Progenitor cell of endocrine pancreas (in vitro differentiated cells): ENCODE data around the gene TIGD4. TPM values are rescaled to one million over a fixed set of nuclear protein-coding genes. Genes with fewer than 3 reads are reported as not detected.
"Not testable (repeated sequence)": the region's sequence is repeated elsewhere in the genome, so short reads cannot be mapped to it uniquely, and the experiment has no call there.

Experiments
- DNase-seq: peaks from one replicate; pipeline ENCODE4 v3.0.0; 2021; ENCODE audit warnings: low spot score; ENCODE audit not compliant: unreplicated experiment
- H3K27ac Mint-ChIP-seq: 2 replicates; pipeline ENCODE4 v1.8.0; 2021; ENCODE audit warnings: mild to moderate bottlenecking, moderate library complexity, mixed read lengths
- H3K27me3 Mint-ChIP-seq: 2 replicates; pipeline ENCODE4 v1.8.0; 2021; ENCODE audit warnings: mixed read lengths
- H3K36me3 Mint-ChIP-seq: 2 replicates; pipeline ENCODE4 v1.8.0; 2022; ENCODE audit warnings: mixed read lengths; ENCODE audit not compliant: insufficient read depth
- H3K4me1 Mint-ChIP-seq: 2 replicates; pipeline ENCODE4 v1.8.0; 2021; ENCODE audit warnings: low read depth, mixed read lengths
- H3K4me3 Mint-ChIP-seq: 2 replicates; pipeline ENCODE4 v1.8.0; 2021; ENCODE audit warnings: low read depth, mild to moderate bottlenecking, moderate library complexity, mixed read lengths
- H3K9me3 Mint-ChIP-seq: 2 replicates; pipeline ENCODE4 v1.8.0; 2021; ENCODE audit warnings: low read depth, mixed read lengths
- total RNA-seq: library from RNA; stranded (reverse); gene quantifications from 2 replicates; pipeline ENCODE4 v1.2.1, GENCODE V29; 2021
- TF ChIP-seq, protein P1 (sequence below): fragments of 200-600 bp; sonication (generic); IDR thresholded peaks from one replicate; pipeline ENCODE4 v1.5.0; 2021; ENCODE audit warnings: antibody characterized with exemption, mild to moderate bottlenecking; ENCODE audit not compliant: unreplicated experiment

Gene TIGD4
- total RNA-seq, 1 donor from 2014 or later = 2.5 TPM

DNA sequence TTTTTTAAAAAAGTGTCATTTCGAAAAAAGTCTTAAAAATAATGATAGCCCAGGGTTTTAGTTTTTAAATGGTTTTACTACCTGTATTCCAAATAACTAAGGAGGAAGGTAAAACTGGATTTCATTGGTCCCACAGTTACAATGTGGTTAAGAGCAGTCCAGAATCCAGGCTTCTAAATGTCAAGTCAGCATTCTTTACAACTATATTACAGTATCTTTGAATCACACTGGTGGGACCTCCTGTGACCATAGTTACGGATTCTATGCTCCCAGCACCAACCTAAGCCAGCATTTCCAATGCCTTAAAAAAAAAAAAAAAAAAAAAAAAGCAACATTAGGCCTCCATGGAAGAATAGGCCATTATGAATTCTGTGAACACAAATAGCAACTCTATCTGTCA, 6.2 kb downstream of the TIGD4 start:
- Mint-ChIP-seq H3K36me3 (no peaks in the 10 kb centered on the region), H3K9me3 (no peaks in the 10 kb centered on the region), H3K27ac (no peak overlapping the region), H3K4me1 (peaks cover 7% of the 10 kb centered on the region), H3K27me3 (no peaks in the 10 kb centered on the region), H3K4me3 (no peak overlapping the region)
- TF ChIP-seq, protein P1, sequence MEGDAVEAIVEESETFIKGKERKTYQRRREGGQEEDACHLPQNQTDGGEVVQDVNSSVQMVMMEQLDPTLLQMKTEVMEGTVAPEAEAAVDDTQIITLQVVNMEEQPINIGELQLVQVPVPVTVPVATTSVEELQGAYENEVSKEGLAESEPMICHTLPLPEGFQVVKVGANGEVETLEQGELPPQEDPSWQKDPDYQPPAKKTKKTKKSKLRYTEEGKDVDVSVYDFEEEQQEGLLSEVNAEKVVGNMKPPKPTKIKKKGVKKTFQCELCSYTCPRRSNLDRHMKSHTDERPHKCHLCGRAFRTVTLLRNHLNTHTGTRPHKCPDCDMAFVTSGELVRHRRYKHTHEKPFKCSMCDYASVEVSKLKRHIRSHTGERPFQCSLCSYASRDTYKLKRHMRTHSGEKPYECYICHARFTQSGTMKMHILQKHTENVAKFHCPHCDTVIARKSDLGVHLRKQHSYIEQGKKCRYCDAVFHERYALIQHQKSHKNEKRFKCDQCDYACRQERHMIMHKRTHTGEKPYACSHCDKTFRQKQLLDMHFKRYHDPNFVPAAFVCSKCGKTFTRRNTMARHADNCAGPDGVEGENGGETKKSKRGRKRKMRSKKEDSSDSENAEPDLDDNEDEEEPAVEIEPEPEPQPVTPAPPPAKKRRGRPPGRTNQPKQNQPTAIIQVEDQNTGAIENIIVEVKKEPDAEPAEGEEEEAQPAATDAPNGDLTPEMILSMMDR = no peak
- no peak for DNase-seq

- no peaks in the 10 kb centered on the region for H3K36me3 Mint-ChIP-seq
- H3K4me3 Mint-ChIP-seq = no peak overlapping the region
- no peak overlapping the region for H3K27ac Mint-ChIP-seq
- DNase-seq = no peak
- no peaks in the 10 kb centered on the region for H3K9me3 Mint-ChIP-seq
- TF ChIP-seq, protein P1 = no peak
- H3K27me3 Mint-ChIP-seq = no peaks in the 10 kb centered on the region
- peaks cover 1% of the 10 kb centered on the region for H3K4me1 Mint-ChIP-seq
These were observed 7.6 kb downstream of the TIGD4 start for GRCh38 chr4:152771741-152772533.

- not testable (repeated sequence) for H3K36me3 Mint-ChIP-seq, H3K9me3 Mint-ChIP-seq, H3K27me3 Mint-ChIP-seq, H3K4me3 Mint-ChIP-seq, H3K27ac Mint-ChIP-seq, H3K4me1 Mint-ChIP-seq, DNase-seq
These were observed 14.3 kb downstream of the TIGD4 start for GRCh38 chr4:152765069-152765737.

GRCh38 chr4:152763796-152764195, 15.7 kb downstream of the TIGD4 start:
- H3K9me3 Mint-ChIP-seq = no peaks in the 10 kb centered on the region
- no peak overlapping the region for H3K27ac Mint-ChIP-seq
- no peaks in the 10 kb centered on the region for H3K4me1 Mint-ChIP-seq
- peaks cover 3% of the 10 kb centered on the region for H3K27me3 Mint-ChIP-seq
- DNase-seq = no peak
- TF ChIP-seq, protein P1 = no peak
- no peak overlapping the region for H3K4me3 Mint-ChIP-seq
- peaks cover 3% of the 10 kb centered on the region for H3K36me3 Mint-ChIP-seq

- no peak overlapping the region for H3K27ac Mint-ChIP-seq
- TF ChIP-seq, protein P1 = no peak
- no peaks in the 10 kb centered on the region for H3K4me1 Mint-ChIP-seq
- no peaks in the 10 kb centered on the region for H3K9me3 Mint-ChIP-seq
- no peak for DNase-seq
- peaks cover 14% of the 10 kb centered on the region for H3K27me3 Mint-ChIP-seq
- H3K4me3 Mint-ChIP-seq = no peak overlapping the region
- no peaks in the 10 kb centered on the region for H3K36me3 Mint-ChIP-seq
These were observed 30.9 kb downstream of the TIGD4 start for GRCh38 chr4:152748619-152749018.
